MCF 10A (cell line): ENCODE measurements around the gene TEX48. TPM values are rescaled to one million over a fixed set of nuclear protein-coding genes. Genes with fewer than 3 reads are reported as not detected.

ENCODE experiments used
- BruUV-seq: library from RNA; stranded (reverse); fragments of 400-500 nt; replicated peaks from 2 replicates; lab custom pipeline; 2021; lab: Mats Ljungman, UMichigan
- CTCF ChIA-PET: fragments of 300-600 bp; sonication (Branson Sonifier 250); formaldehyde crosslinking; extraction: SDS; loops from one replicate; lab custom pipeline; 2021; ENCODE audit warnings: antibody characterized with exemption, inconsistent platforms; lab: Yijun Ruan, JAX
- POLR2A ChIA-PET: fragments of 300-600, 350-650 bp; sonication (Branson Sonifier 250); formaldehyde crosslinking; extraction: SDS; loops from one replicate; lab custom pipeline; 2020; ENCODE audit warnings: antibody characterized with exemption, inconsistent platforms; lab: Yijun Ruan, JAX
- DNase-seq: peaks from one replicate; pipeline ENCODE4 v3.0.0-alpha.2; 2018; ENCODE audit not compliant: unreplicated experiment
- H3K27ac Mint-ChIP-seq: one replicate; pipeline ENCODE4 v1.8.0; 2022; ENCODE audit warnings: mild to moderate bottlenecking, low read depth, mixed read lengths; ENCODE audit not compliant: unreplicated experiment
- H3K27me3 Mint-ChIP-seq: one replicate; pipeline ENCODE4 v1.8.0; 2022; ENCODE audit warnings: mixed read lengths; ENCODE audit not compliant: insufficient read depth, unreplicated experiment
- H3K36me3 Mint-ChIP-seq: one replicate; pipeline ENCODE4 v1.8.0; 2022; ENCODE audit warnings: mild to moderate bottlenecking, moderate library complexity, mixed read lengths; ENCODE audit not compliant: insufficient read depth, unreplicated experiment
- H3K4me1 Mint-ChIP-seq: one replicate; pipeline ENCODE4 v1.8.0; 2022; ENCODE audit warnings: mixed read lengths; ENCODE audit not compliant: insufficient read depth, unreplicated experiment
- H3K4me3 Mint-ChIP-seq: one replicate; pipeline ENCODE4 v1.8.0; 2022; ENCODE audit warnings: mild to moderate bottlenecking, moderate library complexity, mixed read lengths; ENCODE audit not compliant: unreplicated experiment
- H3K9me3 Mint-ChIP-seq: one replicate; pipeline ENCODE4 v1.8.0; 2022; ENCODE audit warnings: mixed read lengths; ENCODE audit not compliant: unreplicated experiment
- intact Hi-C: fragments of 100-400 bp; cut with micrococcal nuclease; formaldehyde crosslinking; loops from 2 replicates; pipeline ENCODE4 v1.14.1; 2022
- total RNA-seq: library from RNA; stranded (reverse); gene quantifications from 2 replicates; pipeline ENCODE4 v1.2.3, GENCODE V29; 2022
- TF ChIP-seq, protein P1 (sequence below): fragments of 200-600 bp; IDR thresholded peaks from one replicate; pipeline ENCODE4 v1.8.0; 2022; ENCODE audit warnings: antibody characterized with exemption, mild to moderate bottlenecking; ENCODE audit not compliant: unreplicated experiment

TEX48 gene
- total RNA-seq, 1 experiment from 2014 or later = not detected

DNA sequence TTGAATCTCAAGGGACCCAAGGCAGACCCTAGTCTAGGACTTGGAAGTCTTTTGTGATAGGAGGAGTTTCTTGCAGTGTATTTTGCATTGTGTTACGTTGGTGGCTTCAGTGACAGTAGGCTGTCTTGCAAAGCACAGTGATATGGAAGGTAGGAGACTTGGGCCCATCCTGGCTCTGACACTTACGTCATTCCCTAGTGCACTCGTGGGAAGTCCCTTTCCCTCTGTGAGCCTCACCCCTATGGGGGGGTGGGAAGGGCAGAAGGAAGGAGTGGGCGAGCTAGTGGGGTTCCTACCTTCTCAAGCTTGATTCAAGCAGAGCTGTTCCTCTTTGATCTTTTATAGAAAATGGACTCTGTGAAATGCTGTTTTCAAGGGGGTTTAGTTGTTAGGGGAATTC lies 15.1 kb downstream of the TEX48 start:
- CTCF ChIA-PET = interaction anchor here (0.6 to 2.0 kb wide), 7 partner anchors 14 to 263 kb away, joined by 3 to 14 read pairs (median 4); partner anchors contain the start of gene TEX48
- no peaks in the 10 kb centered on the region for H3K4me1 Mint-ChIP-seq
- no TSS peak for BruUV-seq
- no peak for DNase-seq
- no peaks in the 10 kb centered on the region for H3K36me3 Mint-ChIP-seq
- POLR2A ChIA-PET = interaction anchor here (1.3 kb wide), 1 partner anchor 10 kb away, joined by 3 read pairs; no protein-coding TSS in a partner anchor
- TF ChIP-seq, protein P1, sequence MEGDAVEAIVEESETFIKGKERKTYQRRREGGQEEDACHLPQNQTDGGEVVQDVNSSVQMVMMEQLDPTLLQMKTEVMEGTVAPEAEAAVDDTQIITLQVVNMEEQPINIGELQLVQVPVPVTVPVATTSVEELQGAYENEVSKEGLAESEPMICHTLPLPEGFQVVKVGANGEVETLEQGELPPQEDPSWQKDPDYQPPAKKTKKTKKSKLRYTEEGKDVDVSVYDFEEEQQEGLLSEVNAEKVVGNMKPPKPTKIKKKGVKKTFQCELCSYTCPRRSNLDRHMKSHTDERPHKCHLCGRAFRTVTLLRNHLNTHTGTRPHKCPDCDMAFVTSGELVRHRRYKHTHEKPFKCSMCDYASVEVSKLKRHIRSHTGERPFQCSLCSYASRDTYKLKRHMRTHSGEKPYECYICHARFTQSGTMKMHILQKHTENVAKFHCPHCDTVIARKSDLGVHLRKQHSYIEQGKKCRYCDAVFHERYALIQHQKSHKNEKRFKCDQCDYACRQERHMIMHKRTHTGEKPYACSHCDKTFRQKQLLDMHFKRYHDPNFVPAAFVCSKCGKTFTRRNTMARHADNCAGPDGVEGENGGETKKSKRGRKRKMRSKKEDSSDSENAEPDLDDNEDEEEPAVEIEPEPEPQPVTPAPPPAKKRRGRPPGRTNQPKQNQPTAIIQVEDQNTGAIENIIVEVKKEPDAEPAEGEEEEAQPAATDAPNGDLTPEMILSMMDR = no peak
- intact Hi-C loops = loop anchor here (5.0 kb wide), 1 partner anchor 1995 kb away; no protein-coding TSS in a partner anchor
- no peak overlapping the region for H3K4me3 Mint-ChIP-seq
- no peaks in the 10 kb centered on the region for H3K27me3 Mint-ChIP-seq
- H3K9me3 Mint-ChIP-seq = peaks cover 5% of the 10 kb centered on the region
- H3K27ac Mint-ChIP-seq = no peak overlapping the region

DNA sequence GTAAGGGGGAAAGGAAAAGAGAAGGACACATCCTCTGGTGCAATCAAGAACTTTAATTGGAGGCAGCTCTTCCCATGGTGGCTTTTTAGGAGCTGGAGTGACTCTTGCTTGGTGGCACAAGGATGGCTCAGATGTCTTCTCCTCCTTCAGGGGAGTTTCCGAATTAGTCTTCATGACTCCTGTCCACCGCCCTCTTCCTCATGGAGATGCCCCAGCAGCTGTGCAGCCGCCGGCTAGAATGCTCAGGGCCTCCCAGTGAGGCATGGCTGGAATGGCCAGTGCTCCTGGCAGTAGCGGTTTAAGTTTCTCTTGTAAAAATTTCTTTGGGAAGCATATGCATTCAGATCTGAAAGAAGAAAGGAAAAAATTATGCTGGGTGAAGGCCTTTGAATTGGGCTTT lies 15.6 kb downstream of the TEX48 start:
- Mint-ChIP-seq H3K9me3 (peaks cover 5% of the 10 kb centered on the region), H3K4me3 (no peak overlapping the region), H3K36me3 (no peaks in the 10 kb centered on the region), H3K4me1 (no peaks in the 10 kb centered on the region), H3K27ac (no peak overlapping the region), H3K27me3 (no peaks in the 10 kb centered on the region)
- TF ChIP-seq, protein P1 = no peak
- CTCF ChIA-PET = interaction anchor here (0.6 to 2.0 kb wide), 8 partner anchors 13 to 316 kb away, joined by 3 to 14 read pairs (median 4); partner anchors contain the start of gene TEX48
- POLR2A ChIA-PET = interaction anchor here (1.3 kb wide), 1 partner anchor 11 kb away, joined by 3 read pairs; no protein-coding TSS in a partner anchor
- intact Hi-C loops = loop anchor here (5.0 kb wide), 1 partner anchor 1996 kb away; no protein-coding TSS in a partner anchor
- DNase-seq = no peak
- BruUV-seq = no TSS peak

DNA sequence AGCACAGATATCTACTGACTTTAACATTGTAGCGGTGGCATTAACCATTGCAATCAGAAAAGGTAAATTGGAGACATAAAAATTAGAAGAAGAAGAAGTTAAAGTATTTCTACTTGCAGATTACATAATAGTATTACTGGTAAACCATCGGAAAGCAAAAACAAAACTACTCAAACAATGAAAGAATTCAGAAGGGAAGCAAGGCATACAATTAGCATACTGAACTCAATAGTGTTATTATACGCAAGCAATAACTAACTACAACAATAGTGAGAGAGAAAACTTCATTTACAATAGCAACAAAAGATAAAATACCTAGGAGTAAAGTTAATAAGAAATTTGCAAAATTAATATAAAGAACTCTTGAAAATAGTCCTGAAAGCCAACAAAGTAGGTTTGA lies 17.8 kb downstream of the TEX48 start:
- ChIA-PET CTCF (interaction anchor here (0.7 to 5.3 kb wide), 7 partner anchors 11 to 723 kb away, joined by 3 to 50 read pairs (median 8); partner anchors contain the start of gene TEX48), POLR2A (interaction anchor here (1.0 to 1.5 kb wide), 3 partner anchors 13 to 246 kb away, joined by 3 to 4 read pairs (median 3); no protein-coding TSS in a partner anchor)
- Mint-ChIP-seq H3K4me3 (no peak overlapping the region), H3K9me3 (no peaks in the 10 kb centered on the region), H3K27ac (no peak overlapping the region), H3K27me3 (no peaks in the 10 kb centered on the region), H3K36me3 (peaks cover 5% of the 10 kb centered on the region), H3K4me1 (peaks cover 8% of the 10 kb centered on the region)
- no TSS peak for BruUV-seq
- intact Hi-C loops = no loop called here
- no peak for DNase-seq
- TF ChIP-seq, protein P1 = no peak

DNA sequence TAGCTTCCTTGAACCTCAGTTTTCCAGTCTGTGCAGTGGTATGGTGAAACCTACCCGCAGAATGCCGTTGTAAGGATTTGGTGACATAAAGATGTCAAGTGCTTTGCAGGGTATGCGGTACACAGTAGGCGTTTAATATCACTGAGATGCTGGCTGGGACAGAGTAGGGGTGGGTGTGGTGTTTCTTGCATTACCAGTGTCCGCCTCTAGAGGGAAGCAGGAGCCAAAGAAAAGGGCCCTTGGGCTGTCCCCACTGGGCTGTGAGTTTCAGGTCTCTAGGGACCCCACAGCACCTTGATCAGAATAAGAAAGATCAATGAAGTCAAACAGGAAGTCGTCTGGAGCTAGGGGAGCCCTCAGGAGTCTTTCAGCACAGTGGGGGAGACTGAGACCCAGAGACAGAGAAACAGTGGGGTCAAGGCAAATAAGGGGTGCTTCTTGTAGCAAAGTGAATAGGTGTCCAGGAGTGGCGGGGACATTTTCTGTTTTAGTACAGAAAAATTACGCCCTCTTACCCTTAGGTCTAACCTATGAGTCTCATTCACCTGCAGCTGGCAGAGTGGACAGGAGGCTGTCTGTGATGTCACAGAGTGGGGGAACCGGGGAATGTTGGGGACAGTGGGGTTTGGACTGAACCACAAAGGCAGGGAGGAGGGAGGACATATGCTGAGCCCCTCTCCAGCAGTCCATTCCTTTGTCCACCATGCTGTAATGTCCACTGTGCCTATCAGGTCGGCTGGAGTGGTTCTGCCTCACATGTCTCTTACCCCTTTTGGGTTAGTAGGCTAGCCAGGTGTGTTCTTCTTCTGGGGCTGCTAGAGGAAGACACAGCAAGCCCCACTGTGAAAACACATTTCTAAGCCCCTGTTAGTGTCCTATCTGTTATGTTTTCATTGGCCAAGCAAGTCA lies 19.7 kb downstream of the TEX48 start:
- Mint-ChIP-seq H3K9me3 (no peaks in the 10 kb centered on the region), H3K4me3 (no peak overlapping the region), H3K27ac (no peak overlapping the region), H3K4me1 (peaks cover 8% of the 10 kb centered on the region), H3K36me3 (peaks cover 6% of the 10 kb centered on the region), H3K27me3 (no peaks in the 10 kb centered on the region)
- DNase-seq = peak; percentile 64
- CTCF ChIA-PET = interaction anchor here (0.5 to 5.5 kb wide), 34 partner anchors 9 to 1018 kb away, joined by 3 to 59 read pairs (median 5); partner anchors contain the start of gene TEX48
- intact Hi-C loops = loop anchor here (1.0 to 2.0 kb wide), 5 partner anchors 77 to 862 kb away; no protein-coding TSS in a partner anchor
- TF ChIP-seq, protein P1 = peak; percentile 88
- no TSS peak for BruUV-seq
- POLR2A ChIA-PET = interaction anchor here (0.7 to 1.2 kb wide), 2 partner anchors 23 to 344 kb away, joined by 3 read pairs; no protein-coding TSS in a partner anchor
